Kidney epithelial cell (primary cell): ENCODE data around the gene ZBED1. TPM values are rescaled to one million over a fixed set of nuclear protein-coding genes. Genes with fewer than 3 reads are reported as not detected.
"Not testable (repeated sequence)": the region's sequence is repeated elsewhere in the genome, so short reads cannot be mapped to it uniquely, and the experiment has no call there.

Experiments
- DNase-seq: peaks from one replicate; pipeline ENCODE4 v3.0.0-alpha.2; 2010; ENCODE audit warnings: low read depth
- H3K27me3 ChIP-seq: 2 replicates; pipeline ENCODE4 v1.6.0; 2011; ENCODE audit warnings: low read length; ENCODE audit not compliant: control insufficient read depth, insufficient read depth
- H3K36me3 ChIP-seq: 2 replicates; pipeline ENCODE4 v1.5.1; 2011; ENCODE audit warnings: low read length; ENCODE audit not compliant: control insufficient read depth, insufficient read depth
- H3K4me3 ChIP-seq: 2 replicates; pipeline ENCODE4 v1.5.1; 2011; ENCODE audit warnings: low read depth, mild to moderate bottlenecking, control low read depth, low read length
- CTCF ChIP-seq: IDR thresholded peaks from 2 replicates; pipeline ENCODE4 v1.5.1; 2011; ENCODE audit warnings: mild to moderate bottlenecking, moderate library complexity, low read length, control low read depth, inconsistent platforms; ENCODE audit not compliant: insufficient read depth, poor library complexity, severe bottlenecking
- total RNA-seq: library from RNA; depleted of rRNA; stranded (reverse); fragments of >200 nt; gene quantifications from 2 replicates; pipeline ENCODE4 v1.2.3, GENCODE V29; 2015

The ZBED1 gene
- total RNA-seq, 1 donor from 2014 or later = 48.3 TPM

DNA sequence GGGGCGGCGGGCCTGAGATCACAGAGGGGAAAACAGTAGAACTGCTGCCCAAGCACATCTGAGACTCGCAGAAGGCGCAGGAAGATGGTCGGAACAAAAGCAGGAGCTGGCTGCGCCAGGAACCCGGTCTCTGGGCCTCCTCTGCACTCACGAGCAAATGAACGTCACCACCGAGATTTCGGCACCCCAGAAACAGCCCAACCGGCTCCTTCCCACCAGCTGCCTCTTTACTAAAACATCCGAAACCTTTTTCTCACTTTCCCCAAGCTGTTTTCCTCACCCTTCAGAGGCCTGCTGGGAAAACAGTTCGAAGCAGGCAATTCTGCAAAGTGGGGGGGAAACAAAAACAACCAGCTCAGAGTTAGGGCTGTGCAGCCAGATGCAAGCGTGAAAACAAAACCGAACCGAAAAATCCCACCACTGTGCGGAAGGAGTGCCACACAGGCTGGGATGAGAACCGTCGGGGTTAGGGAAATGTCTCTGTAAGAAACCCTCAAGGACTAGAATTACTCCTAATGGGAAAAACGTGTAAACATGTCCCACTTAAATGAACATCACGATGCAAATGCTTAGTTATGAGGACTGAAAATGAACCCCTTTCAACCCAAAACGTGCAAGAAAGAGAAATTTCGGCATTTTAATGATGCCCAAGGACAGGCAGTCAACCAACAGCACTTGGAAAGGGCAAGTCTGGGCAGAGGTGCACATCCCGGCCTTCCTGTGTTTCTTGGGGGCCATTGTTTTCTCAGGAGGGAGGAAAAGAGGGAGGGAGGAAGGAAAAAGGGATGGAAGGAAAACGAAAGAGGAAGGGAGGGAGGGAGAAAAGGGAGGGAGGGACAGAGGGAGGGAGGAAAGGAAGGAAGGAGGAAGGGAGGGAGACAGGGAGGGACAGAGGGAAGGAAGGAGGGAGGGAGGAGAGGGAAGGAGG, 15.8 kb downstream of the ZBED1 start:
- Histone ChIP-seq H3K4me3 (no peak overlapping the region), H3K36me3 (peaks cover 3% of the 10 kb centered on the region)
- DNase-seq = no peak

DNA sequence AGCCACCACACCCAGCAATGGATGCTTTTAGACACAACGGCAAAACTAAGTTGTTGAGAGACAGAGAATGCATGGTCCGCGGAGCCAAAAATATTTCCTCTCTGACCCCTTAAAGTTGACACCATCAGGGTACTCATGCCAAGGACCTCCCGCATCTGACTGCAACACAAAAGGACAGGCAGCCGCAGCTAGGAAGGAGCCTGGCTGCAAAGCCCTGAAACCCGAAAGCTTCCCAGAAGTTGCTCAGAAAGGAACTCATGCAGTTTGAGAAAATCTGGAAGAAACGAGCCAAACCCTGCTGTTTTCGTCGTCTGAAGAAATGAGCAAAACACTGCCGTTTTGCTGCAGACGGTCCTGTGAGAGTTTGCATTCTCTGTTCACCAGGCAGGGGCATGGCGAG, 16.5 kb downstream of the ZBED1 start:
- Histone ChIP-seq H3K27me3 (no peaks in the 10 kb centered on the region), H3K36me3 (peaks cover 3% of the 10 kb centered on the region), H3K4me3 (no peak overlapping the region)
- TF ChIP-seq CTCF = no peak
- DNase-seq = no peak

More for the DNA sequence above, 15.8 kb downstream of the ZBED1 start:
- TF ChIP-seq CTCF = no peak
- H3K27me3 ChIP-seq = no peaks in the 10 kb centered on the region

GRCh38 chrX:2483398-2484060, 17.2 kb downstream of the ZBED1 start:
- no peak for TF ChIP-seq CTCF
- Histone ChIP-seq H3K27me3 (no peaks in the 10 kb centered on the region), H3K36me3 (peaks cover 2% of the 10 kb centered on the region), H3K4me3 (no peak overlapping the region)
- no peak for DNase-seq

DNA sequence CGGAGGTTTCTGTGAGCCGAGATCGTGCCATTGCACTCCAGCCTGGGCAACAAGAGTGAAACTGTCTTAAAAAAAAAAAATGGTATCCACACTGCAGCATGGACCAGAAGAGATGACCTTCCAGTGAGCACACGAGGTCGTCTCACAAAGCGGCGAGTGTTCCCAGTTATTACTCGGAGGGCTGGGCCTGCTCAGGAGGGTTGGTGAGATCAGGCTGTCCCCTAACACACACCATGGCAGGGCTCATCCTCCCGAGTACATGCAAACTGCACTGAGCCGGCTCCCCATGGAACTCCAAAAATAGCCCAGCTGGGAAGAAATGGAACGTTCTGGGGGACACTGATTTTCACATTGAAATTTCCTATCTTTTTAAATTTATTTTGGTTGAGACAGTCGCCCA, 19.2 kb downstream of the ZBED1 start:
- DNase-seq, H3K27me3 ChIP-seq, H3K36me3 ChIP-seq, H3K4me3 ChIP-seq: not testable (repeated sequence)

DNA sequence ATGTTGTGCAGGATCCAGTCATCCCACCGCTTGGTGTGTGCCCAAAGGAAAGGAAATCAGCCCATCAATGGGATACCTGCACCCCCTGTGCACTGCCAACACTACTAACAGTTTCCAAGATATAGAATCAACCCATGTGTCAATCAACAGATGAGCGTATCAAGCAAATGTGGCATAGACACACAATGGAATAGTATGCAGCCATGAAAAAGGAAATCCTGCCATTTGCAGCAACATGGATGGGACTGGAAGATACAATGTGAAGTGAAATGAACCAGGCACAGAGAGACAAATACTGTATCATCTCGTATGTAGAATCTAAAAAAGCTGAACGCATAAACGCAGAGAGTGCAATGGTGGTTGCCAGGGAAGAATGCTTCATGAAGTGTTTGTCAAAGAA, 20.8 kb downstream of the ZBED1 start:
- H3K27me3 ChIP-seq, H3K4me3 ChIP-seq, DNase-seq, H3K36me3 ChIP-seq: not testable (repeated sequence)

GRCh38 chrX:2479420-2479780, 21.4 kb downstream of the ZBED1 start:
- DNase-seq = no peak
- H3K27me3 ChIP-seq = no peaks in the 10 kb centered on the region
- no peak for TF ChIP-seq CTCF

More at GRCh38 chrX:2479420-2479780, 21.4 kb downstream of the ZBED1 start:
- no peak overlapping the region for H3K4me3 ChIP-seq
- no peaks in the 10 kb centered on the region for H3K36me3 ChIP-seq
